ENCODE measurements around the gene ENTREP3. TPM values are rescaled to one million over a fixed set of nuclear protein-coding genes. Genes with fewer than 3 reads are reported as not detected.

ENTREP3 gene
- total RNA-seq, 4 donors from 2014 or later: 5.3 to 28.2 (median 11.7) TPM

DNA sequence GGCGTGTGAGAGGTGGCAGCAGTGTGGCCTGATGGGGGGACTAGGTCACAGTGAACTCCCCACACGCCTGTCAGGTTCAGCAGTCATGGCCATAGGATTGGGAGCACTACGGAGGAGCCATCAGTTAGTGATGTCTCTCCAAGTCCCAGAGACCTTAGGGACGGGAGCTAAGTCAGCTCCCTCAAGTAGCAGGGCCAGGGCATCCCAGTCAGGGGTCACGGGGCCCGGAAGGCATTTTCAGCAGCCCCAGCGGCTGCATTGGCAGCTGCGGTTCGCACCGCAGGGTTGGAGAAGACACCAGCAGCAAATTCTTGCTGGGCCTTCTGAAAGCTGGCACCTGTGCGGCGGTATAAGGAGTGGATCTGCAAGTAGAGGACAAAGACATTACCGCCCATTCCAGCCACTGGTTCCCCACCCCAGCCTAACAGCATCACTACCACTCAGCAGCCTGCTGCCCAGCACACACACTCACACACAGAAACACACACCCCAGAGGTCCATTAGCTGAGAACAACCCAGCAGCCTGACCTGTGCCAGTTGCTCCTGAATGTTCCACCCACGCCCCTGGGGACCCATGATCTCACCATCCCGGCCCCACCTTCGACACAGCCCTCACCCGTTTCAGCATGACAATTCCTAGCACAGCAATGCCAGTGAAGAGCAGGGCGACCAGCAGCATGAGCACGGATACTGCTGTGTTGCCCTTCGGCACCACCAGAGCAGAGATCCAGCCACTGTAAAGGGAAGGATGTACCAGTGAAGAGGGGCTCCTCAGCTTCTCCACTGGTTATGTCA, 972 bp upstream of the ENTREP3 start:
- H3K9me3 ChIP-seq: no peaks in the 10 kb centered on the region
- H3K36me3 ChIP-seq: no peaks in the 10 kb centered on the region
- H3K27me3 ChIP-seq: no peaks in the 10 kb centered on the region
- DNase-seq: no peak
- H3K4me3 ChIP-seq: peak overlapping the region; percentile 64 to 92
- intact Hi-C loops (cut with DNase I; ENCODE audit: low total_unique reads): no loop called here
- H3K27ac ChIP-seq: peak overlapping the region; percentile 95 to 98
- peaks cover 7 to 19% of the 10 kb centered on the region in 2 donors for H3K4me1 ChIP-seq
- TF ChIP-seq, protein P1, sequence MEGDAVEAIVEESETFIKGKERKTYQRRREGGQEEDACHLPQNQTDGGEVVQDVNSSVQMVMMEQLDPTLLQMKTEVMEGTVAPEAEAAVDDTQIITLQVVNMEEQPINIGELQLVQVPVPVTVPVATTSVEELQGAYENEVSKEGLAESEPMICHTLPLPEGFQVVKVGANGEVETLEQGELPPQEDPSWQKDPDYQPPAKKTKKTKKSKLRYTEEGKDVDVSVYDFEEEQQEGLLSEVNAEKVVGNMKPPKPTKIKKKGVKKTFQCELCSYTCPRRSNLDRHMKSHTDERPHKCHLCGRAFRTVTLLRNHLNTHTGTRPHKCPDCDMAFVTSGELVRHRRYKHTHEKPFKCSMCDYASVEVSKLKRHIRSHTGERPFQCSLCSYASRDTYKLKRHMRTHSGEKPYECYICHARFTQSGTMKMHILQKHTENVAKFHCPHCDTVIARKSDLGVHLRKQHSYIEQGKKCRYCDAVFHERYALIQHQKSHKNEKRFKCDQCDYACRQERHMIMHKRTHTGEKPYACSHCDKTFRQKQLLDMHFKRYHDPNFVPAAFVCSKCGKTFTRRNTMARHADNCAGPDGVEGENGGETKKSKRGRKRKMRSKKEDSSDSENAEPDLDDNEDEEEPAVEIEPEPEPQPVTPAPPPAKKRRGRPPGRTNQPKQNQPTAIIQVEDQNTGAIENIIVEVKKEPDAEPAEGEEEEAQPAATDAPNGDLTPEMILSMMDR (IDR thresholded peaks at IDR 0.05): no peak
- no peak for TF ChIP-seq POLR2A (IDR thresholded peaks at IDR 0.05)

DNA sequence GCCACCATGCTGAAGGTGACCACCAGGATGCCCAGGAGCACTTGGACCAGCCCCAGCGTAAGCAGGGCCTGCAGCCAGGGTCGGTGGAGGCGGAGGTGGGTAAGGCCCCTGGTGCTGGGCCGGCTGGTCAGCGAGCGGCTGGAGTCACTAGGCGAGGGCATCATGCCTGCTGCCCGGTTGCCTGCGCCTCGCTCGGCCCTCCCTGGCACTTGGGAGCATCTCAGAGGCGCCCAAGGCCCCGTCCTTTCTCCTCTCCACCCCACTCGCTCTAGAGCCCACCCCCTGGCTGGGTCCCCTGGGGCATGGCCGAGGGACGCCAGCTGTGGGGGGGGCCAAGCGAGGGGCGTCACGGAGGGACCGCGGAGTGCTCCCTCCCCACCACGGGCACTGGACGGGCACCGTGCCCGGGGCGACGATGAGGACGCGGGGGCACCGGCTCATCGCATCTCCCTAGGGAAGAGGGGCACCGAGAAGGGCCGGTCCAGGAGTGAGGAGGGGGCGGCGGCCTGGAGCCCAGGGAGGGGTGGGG, 505 bp downstream of the ENTREP3 start:
- no peaks in the 10 kb centered on the region for H3K9me3 ChIP-seq
- peak overlapping the region; percentile 95 to 98 for H3K27ac ChIP-seq
- no peak for TF ChIP-seq POLR2A (IDR thresholded peaks at IDR 0.05)
- TF ChIP-seq, protein P1 (IDR thresholded peaks at IDR 0.05): peak in 1 of 4 experiments; percentile 4
- H3K4me3 ChIP-seq: peak overlapping the region; percentile 64 to 92
- peak; percentile 34 to 56 for DNase-seq
- H3K4me1 ChIP-seq: peaks cover 0 to 18% of the 10 kb centered on the region in 2 donors
- intact Hi-C loops (cut with DNase I; ENCODE audit: low total_unique reads): no loop called here
- no peaks in the 10 kb centered on the region for H3K36me3 ChIP-seq
- H3K27me3 ChIP-seq: no peaks in the 10 kb centered on the region

DNA sequence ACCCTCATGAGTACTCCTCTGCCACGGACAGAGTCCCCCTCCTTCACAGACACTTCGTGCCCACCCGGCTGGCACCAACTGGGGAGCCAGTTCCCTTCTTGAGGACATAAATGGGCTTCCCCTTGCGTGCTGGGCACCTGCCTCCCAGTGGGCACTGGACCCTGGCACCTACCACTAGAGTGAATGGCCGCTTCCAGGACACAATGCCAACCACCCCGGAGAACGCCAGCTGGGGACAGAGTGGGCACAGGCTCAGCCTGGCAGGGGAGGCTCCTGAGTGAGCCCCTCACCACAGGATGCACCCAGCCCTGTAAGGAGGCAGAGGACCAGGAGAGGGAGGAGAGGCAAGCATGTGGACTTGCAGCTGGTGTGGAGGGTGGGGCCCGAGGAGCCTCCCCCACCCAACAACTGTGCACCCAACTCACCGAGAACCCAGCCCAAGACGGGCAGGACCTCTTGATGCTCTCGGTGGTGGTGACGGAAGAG, 1.0 kb downstream of the ENTREP3 start:
- H3K36me3 ChIP-seq: no peaks in the 10 kb centered on the region
- peak overlapping the region; percentile 95 to 98 for H3K27ac ChIP-seq
- no peaks in the 10 kb centered on the region for H3K27me3 ChIP-seq
- H3K9me3 ChIP-seq: no peaks in the 10 kb centered on the region
- H3K4me1 ChIP-seq: peaks cover 0 to 18% of the 10 kb centered on the region in 2 donors
- TF ChIP-seq POLR2A (IDR thresholded peaks at IDR 0.05): no peak
- TF ChIP-seq, protein P1 (IDR thresholded peaks at IDR 0.05): no peak
- peak overlapping the region; percentile 64 to 92 for H3K4me3 ChIP-seq
- no peak for DNase-seq
- intact Hi-C loops (cut with DNase I; ENCODE audit: low total_unique reads): no loop called here

DNA sequence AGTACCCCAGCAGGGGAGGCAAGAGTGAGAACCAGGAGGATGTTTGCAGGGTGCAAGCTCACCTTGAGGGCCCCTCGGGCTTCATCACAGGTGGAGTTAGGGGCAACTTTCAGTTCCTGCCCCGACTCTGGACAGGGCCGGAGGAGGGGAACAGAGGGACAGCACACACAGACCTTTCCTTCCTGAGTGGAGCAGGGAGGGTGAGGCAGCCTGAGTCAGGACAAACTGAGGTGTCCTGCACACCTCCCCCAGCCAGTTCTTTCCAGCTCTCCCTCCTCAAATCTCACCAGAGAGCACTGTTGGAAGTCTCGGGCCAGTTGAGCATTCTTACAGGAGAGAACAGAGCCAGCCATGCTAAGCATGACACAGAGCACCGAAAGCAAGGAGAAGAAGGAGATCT, 1.5 kb downstream of the ENTREP3 start:
- H3K27ac ChIP-seq: peak overlapping the region in 1 of 2 donors; percentile 98
- H3K4me1 ChIP-seq: peaks cover 0 to 18% of the 10 kb centered on the region in 2 donors
- no peaks in the 10 kb centered on the region for H3K36me3 ChIP-seq
- no peaks in the 10 kb centered on the region for H3K9me3 ChIP-seq
- TF ChIP-seq, protein P1 (IDR thresholded peaks at IDR 0.05): no peak
- no peak for TF ChIP-seq POLR2A (IDR thresholded peaks at IDR 0.05)
- intact Hi-C loops (cut with DNase I; ENCODE audit: low total_unique reads): no loop called here
- DNase-seq: no peak
- H3K27me3 ChIP-seq: no peaks in the 10 kb centered on the region
- H3K4me3 ChIP-seq: peak overlapping the region in 1 of 2 donors; percentile 92

DNA sequence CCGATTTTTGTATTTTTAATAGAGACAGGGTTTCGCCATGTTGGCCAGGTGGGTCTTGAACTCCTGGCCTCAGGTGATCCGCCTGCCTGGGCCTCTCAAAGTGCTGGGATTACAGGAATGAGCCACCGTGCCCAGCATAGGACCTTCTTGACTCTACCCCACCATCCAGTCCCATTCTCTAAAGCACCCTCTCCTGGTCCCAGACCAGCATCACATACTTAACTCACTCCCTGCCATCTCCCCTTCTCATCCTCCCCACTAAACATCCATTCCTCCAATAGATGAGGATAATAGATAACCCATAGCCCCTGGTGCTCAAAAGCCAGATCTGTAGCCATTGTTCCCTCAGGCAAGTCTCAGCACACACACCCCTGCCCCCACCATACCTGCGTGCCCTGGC, 2.1 kb downstream of the ENTREP3 start:
- Histone ChIP-seq H3K4me3 (no peak overlapping the region), H3K4me1 (peaks cover 0 to 18% of the 10 kb centered on the region in 2 donors), H3K27me3 (no peaks in the 10 kb centered on the region), H3K36me3 (no peaks in the 10 kb centered on the region), H3K9me3 (no peaks in the 10 kb centered on the region), H3K27ac (no peak overlapping the region)
- TF ChIP-seq, protein P1 (IDR thresholded peaks at IDR 0.05): no peak
- TF ChIP-seq POLR2A (IDR thresholded peaks at IDR 0.05): no peak
- no peak for DNase-seq
- intact Hi-C loops (cut with DNase I; ENCODE audit: low total_unique reads): no loop called here
